ENCODE results near the gene PCDHB11.

- no peak for TF ChIP-seq POLR2A (IDR thresholded peaks at IDR 0.05)
- TF ChIP-seq, protein P1, sequence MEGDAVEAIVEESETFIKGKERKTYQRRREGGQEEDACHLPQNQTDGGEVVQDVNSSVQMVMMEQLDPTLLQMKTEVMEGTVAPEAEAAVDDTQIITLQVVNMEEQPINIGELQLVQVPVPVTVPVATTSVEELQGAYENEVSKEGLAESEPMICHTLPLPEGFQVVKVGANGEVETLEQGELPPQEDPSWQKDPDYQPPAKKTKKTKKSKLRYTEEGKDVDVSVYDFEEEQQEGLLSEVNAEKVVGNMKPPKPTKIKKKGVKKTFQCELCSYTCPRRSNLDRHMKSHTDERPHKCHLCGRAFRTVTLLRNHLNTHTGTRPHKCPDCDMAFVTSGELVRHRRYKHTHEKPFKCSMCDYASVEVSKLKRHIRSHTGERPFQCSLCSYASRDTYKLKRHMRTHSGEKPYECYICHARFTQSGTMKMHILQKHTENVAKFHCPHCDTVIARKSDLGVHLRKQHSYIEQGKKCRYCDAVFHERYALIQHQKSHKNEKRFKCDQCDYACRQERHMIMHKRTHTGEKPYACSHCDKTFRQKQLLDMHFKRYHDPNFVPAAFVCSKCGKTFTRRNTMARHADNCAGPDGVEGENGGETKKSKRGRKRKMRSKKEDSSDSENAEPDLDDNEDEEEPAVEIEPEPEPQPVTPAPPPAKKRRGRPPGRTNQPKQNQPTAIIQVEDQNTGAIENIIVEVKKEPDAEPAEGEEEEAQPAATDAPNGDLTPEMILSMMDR (IDR thresholded peaks at IDR 0.05 in 4 of 5, conservative IDR thresholded peaks at IDR 0.05 in 1 of 5) = no peak
These were observed 12.4 kb upstream of the PCDHB11 start, which contains the start of gene PCDHB9 for GRCh38 chr5:141186897-141187512.

All from gastrocnemius medialis (tissue), 4 donors.